Activated CD8-positive, alpha-beta memory T cell treated with anti-CD3 and anti-CD28 coated beads, Interleukin-2, amount 10 ng/mL, durations not matched to agents 7 days and 5 days (primary cell): ENCODE measurements around the gene TWF2. TPM values are rescaled to one million over a fixed set of nuclear protein-coding genes. Genes with fewer than 3 reads are reported as not detected.

Source experiments
- ATAC-seq: fragments of 150-1000 bp; cut with Tn5 transposase; one replicate; pipeline ENCODE4 v1.10.0; 2021; ENCODE audit warnings: moderate library complexity
- CTCF ChIA-PET: fragments of 350-600 bp; sonication (Branson Sonifier 250); formaldehyde crosslinking; loops from one replicate; lab custom pipeline; 2021; ENCODE audit warnings: antibody characterized with exemption; lab: Charles Lee
- DNase-seq: peaks from one replicate; pipeline ENCODE4 v3.0.0-alpha.2; 2020
- H3K27ac Mint-ChIP-seq: one replicate; pipeline ENCODE4 v1.8.0; 2021; ENCODE audit warnings: mild to moderate bottlenecking, mixed read lengths
- H3K27me3 Mint-ChIP-seq: one replicate; pipeline ENCODE4 v1.8.0; 2021; ENCODE audit warnings: mixed read lengths
- H3K36me3 Mint-ChIP-seq: one replicate; pipeline ENCODE4 v1.8.0; 2021; ENCODE audit warnings: mild to moderate bottlenecking, mixed read lengths
- H3K4me1 Mint-ChIP-seq: one replicate; pipeline ENCODE4 v1.8.0; 2021; ENCODE audit warnings: mixed read lengths
- H3K4me3 Mint-ChIP-seq: one replicate; pipeline ENCODE4 v1.8.0; 2021; ENCODE audit warnings: mild to moderate bottlenecking, moderate library complexity, mixed read lengths
- H3K9me3 Mint-ChIP-seq: one replicate; pipeline ENCODE4 v1.8.0; 2022; ENCODE audit warnings: low read depth, mixed read lengths
- total RNA-seq, 2 experiments: library from RNA; stranded (reverse); gene quantifications; one replicate each; pipeline ENCODE4 v1.2.3, GENCODE V29; 2021

Gene TWF2
- total RNA-seq, 2 experiments from 2014 or later, result 110 to 131 TPM

DNA sequence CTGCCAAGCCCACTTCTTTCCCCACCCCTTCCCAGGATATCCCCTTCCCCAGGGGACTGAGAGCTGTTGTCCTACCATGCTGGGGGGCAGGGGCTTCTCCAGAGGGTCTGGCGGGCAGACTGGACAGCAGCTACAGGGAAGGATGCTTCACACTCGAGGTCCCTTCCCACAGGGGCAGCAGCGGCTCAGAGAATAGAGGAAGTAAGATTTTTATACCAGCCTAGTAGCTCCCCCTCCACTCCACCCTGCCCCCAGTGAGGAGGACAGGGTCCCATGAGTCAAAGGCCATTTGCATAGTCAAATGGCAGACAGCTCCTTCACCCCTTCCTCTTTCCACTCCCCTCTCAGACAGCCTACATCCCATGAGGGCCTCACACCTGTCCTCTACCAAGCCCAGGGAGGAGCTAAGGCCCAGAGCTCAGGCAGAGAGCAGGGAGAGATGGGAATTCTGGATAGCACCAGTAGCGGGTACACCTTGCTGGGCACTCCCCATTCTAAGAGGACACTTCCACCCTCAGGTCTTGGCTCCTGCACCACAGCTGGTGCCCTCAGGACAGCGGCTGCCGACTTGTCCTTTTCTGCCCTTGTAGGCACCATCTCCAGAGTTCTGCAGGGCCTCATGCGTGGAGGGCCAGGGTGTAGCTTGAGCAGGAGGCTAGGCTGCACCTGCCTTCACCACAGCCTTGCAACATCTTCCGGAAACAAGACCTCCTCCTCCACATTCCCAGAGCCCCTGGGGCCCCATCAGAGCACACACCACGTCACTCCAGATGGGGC, 13.3 kb downstream of the TWF2 start, which contains the start of gene TLR9:
TLR9 (minus strand) TSS at position 194 of the 777 bp plus-strand sequence; CDS start at position 78, 116 bp downstream.
- no peaks in the 10 kb centered on the region for H3K9me3 Mint-ChIP-seq

DNA sequence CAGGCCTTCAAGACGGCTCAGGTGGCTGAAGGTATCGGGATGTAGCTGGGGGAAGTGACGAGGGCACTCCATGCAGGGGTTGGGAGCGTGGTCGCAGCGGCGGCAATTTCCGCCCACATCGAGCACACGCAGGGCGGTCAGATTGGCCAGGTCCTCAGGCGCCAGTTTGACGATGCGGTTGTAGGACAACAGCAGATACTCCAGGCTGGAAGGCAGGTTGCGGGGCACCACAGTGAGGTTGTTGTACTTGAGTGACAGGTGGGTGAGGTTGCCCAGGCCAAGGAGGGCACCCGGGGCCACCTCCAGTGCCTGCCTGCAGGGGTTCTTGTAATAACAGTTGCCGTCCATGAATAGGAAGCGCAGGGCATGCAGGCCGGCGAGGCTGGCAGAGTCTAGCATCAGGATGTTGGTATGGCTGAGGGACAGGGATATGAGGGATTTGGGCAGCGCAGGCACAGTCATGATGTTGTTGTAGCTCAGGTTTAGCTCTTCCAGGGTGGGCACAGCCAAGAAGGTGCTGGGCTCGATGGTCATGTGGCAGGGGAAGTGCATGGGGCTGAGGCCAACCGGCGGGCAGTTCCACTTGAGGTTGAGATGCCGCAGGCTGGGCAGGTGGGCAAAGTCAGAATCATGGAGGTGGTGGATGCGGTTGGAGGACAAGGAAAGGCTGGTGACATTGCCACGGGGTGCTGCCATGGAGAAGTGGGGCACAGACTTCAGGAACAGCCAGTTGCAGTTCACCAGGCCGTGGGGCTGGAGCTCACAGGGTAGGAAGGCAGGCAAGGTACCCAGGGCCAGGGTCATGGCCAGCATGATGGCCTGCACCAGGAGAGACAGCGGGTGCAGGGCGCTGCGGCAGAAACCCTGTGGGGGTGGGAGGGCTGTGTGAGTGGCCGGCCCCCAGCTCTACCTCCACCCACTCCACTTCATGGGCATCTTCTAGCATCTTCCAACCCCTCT, 15.2 kb downstream of the TWF2 start:
- no peaks in the 10 kb centered on the region for H3K9me3 Mint-ChIP-seq
- CTCF ChIA-PET, result interaction anchor here (1.3 to 8.5 kb wide), 7 partner anchors 8 to 223 kb away, joined by 3 to 144 read pairs (median 80); partner anchors contain the start of genes PPM1M, TWF2 and WDR82
- H3K4me3 Mint-ChIP-seq, result no peak overlapping the region
- DNase-seq (no peak), ATAC-seq (no peak)
- no peaks in the 10 kb centered on the region for H3K27me3 Mint-ChIP-seq
- H3K27ac Mint-ChIP-seq, result peak overlapping the region; percentile 87
- H3K4me1 Mint-ChIP-seq, result peaks cover 76% of the 10 kb centered on the region
- H3K36me3 Mint-ChIP-seq, result no peaks in the 10 kb centered on the region

More for the DNA sequence above, 13.3 kb downstream of the TWF2 start, which contains the start of gene TLR9:
- Mint-ChIP-seq H3K4me1 (peaks cover 59% of the 10 kb centered on the region), H3K27ac (peak within 1 kb of the TSS; percentile 62), H3K36me3 (peaks cover 11% of the 10 kb centered on the region), H3K4me3 (no peak within 1 kb of the TSS), H3K27me3 (no peaks in the 10 kb centered on the region)
- DNase-seq (no peak), ATAC-seq (peak; percentile 7)
- CTCF ChIA-PET, result interaction anchor here (0.9 to 8.5 kb wide), 7 partner anchors 11 to 114 kb away, joined by 3 to 80 read pairs (median 4); partner anchors contain the start of genes TWF2 and WDR82

DNA sequence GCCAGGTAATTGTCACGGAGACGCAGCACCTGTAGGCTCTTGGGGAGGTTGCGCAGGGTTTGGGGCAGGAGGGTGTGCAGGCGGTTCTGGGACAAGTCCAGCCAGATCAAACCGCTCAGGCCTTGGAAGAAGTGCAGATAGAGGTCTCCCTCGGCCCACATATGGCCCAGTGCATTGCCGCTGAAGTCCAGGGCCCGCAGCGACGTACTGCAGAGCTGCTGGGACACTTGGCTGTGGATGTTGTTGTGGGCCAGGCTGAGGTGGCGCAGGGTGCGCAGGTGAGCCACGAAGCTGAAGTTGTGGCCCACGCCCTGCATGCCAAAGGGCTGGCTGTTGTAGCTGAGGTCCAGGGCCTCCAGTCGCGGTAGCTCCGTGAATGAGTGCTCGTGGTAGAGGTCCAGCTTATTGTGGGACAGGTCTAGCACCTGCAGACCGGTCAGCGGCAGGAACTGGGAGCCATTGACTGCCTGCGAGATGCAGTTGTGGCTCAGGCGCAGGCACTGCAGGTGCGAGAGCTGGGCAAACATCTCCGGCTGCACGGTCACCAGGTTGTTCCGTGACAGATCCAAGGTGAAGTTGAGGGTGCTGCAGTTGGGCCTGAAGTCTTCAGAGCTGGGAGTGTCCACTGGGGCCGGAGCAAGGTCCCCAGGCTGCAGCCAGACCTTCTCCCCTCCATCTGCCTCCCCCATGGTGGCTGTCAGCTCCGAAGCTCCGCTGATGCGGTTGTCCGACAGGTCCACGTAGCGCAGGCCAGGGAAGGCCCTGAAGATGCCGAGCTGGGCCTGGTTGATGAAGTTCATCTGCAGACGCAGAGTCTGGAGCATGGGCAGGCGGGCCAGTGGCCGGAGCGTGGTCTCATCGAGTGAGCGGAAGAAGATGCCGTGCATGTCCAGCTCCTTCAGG, 16.4 kb downstream of the TWF2 start:
- Mint-ChIP-seq H3K9me3 (no peaks in the 10 kb centered on the region), H3K36me3 (no peaks in the 10 kb centered on the region), H3K4me1 (peaks cover 86% of the 10 kb centered on the region), H3K4me3 (peak overlapping the region; percentile 73), H3K27me3 (no peaks in the 10 kb centered on the region), H3K27ac (peak overlapping the region; percentile 87)
- DNase-seq, result no peak
- ATAC-seq, result no peak
- CTCF ChIA-PET, result interaction anchor here (0.7 to 8.5 kb wide), 17 partner anchors 9 to 237 kb away, joined by 3 to 144 read pairs (median 8); partner anchors contain the start of genes GLYCTK, POC1A, PPM1M and RPL29

DNA sequence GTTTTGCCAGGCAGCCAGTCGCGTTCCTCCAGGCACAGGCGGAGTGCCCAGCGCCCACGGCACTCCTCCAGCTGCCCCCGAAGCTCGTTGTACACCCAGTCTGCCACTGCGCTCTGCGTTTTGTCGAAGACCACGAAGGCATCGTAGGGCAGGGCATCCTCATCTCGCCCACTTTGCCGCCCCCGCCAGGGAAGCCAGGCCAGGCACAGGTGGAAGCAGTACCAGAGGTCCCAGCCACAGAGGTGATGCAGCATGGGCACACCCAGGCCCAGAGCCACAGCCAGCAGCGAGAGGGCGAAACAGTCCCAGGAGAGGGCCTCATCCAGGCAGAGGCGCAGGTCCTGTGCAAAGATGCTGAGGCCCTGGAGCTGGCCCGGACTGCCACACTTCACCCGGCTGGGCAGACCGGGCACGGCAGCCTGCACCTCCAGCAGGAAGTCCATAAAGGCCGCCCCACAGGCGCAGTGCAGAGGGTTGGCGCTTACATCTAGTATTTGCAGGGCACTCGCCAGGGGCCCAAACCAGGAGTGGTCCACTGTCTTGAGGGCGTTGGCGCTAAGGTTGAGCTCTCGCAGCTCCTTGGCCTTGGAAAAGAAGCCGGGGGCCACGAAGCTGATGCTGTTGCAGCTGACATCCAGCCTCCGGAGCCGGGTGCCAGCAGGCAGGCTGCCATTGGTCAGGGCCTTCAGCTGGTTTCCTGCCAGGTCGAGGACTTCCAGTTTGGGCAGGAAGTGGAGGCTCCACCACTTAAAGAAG, 17.2 kb downstream of the TWF2 start:
- H3K4me3 Mint-ChIP-seq, result peak overlapping the region; percentile 73
- peaks cover under 1% of the 10 kb centered on the region for H3K36me3 Mint-ChIP-seq
- peaks cover 93% of the 10 kb centered on the region for H3K4me1 Mint-ChIP-seq
- H3K27me3 Mint-ChIP-seq, result no peaks in the 10 kb centered on the region
- peak; percentile 86 for DNase-seq
- peak overlapping the region; percentile 87 for H3K27ac Mint-ChIP-seq
- no peaks in the 10 kb centered on the region for H3K9me3 Mint-ChIP-seq
- CTCF ChIA-PET, result interaction anchor here (0.7 to 8.5 kb wide), 21 partner anchors 10 to 238 kb away, joined by 3 to 144 read pairs (median 8); partner anchors contain the start of genes GLYCTK, POC1A, PPM1M and RPL29
- peak; percentile 58 for ATAC-seq

DNA sequence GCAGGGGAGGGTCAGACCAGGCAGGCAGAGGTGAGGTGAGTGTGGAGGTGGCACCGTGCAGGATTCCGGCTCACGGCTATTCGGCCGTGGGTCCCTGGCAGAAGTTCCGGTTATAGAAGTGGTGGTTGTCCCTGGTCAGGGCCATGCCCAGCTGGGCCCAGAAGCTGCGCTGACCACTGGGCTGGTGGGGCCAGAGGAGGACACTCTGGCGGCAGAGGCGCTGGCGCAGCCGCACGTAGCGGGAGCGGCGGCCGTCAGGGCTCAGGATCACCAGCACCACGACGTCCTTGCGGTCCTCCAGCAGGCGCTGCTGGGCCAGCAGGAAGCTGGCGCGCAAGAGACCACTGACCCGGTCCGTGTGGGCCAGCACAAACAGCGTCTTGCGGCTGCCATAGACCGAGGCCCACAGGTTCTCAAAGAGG, 17.8 kb downstream of the TWF2 start:
- ATAC-seq, result no peak
- Mint-ChIP-seq H3K27ac (peak overlapping the region; percentile 77), H3K36me3 (peaks cover 1% of the 10 kb centered on the region), H3K4me1 (peaks cover 92% of the 10 kb centered on the region), H3K4me3 (peak overlapping the region; percentile 73), H3K9me3 (no peaks in the 10 kb centered on the region), H3K27me3 (no peaks in the 10 kb centered on the region)
- DNase-seq, result no peak
- CTCF ChIA-PET, result interaction anchor here (0.7 to 8.5 kb wide), 35 partner anchors 8 to 232 kb away, joined by 3 to 144 read pairs (median 8); partner anchors contain the start of genes DNAH1, GLYCTK, POC1A and PPM1M

DNA sequence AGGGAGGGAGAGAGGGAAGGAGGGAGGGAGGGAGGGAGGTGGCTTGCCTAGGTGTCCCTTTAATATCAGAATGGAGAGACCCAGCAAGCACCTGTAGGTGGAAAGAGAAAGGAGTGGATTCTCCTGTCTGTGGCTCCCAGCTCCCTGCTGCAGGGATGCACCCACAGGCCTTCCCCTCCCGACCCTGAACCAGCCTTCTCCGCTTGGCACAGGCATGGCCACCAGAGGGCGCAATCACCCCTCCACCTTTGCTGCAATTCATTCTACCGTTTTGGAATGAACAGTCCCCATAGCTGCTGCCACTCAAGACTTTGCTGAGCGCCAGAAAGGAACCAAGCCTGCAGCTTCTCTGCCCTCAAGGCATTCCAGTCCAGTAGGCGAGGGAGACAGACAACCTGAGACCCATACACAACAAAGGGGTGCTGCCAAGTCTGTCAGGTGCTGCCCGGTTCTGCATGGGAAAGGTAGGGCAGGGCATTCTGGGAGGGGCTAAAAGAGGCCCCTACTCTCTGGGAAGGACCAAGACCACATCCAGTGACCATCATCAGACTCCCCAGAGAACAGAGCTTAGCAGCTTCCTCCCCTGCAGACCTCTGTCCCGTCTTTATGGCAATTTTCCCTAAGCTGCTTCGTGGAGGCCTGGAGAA, 18.5 kb downstream of the TWF2 start:
- CTCF ChIA-PET, result interaction anchor here (0.7 to 8.5 kb wide), 35 partner anchors 9 to 232 kb away, joined by 3 to 144 read pairs (median 6); partner anchors contain the start of genes DNAH1, GLYCTK, POC1A and PPM1M
- Mint-ChIP-seq H3K4me1 (peaks cover 87% of the 10 kb centered on the region), H3K27me3 (no peaks in the 10 kb centered on the region), H3K9me3 (no peaks in the 10 kb centered on the region), H3K36me3 (peaks cover 4% of the 10 kb centered on the region), H3K4me3 (peak overlapping the region; percentile 48), H3K27ac (peak overlapping the region; percentile 77)
- ATAC-seq, result peak; percentile 74
- DNase-seq, result peak; percentile 93

DNA sequence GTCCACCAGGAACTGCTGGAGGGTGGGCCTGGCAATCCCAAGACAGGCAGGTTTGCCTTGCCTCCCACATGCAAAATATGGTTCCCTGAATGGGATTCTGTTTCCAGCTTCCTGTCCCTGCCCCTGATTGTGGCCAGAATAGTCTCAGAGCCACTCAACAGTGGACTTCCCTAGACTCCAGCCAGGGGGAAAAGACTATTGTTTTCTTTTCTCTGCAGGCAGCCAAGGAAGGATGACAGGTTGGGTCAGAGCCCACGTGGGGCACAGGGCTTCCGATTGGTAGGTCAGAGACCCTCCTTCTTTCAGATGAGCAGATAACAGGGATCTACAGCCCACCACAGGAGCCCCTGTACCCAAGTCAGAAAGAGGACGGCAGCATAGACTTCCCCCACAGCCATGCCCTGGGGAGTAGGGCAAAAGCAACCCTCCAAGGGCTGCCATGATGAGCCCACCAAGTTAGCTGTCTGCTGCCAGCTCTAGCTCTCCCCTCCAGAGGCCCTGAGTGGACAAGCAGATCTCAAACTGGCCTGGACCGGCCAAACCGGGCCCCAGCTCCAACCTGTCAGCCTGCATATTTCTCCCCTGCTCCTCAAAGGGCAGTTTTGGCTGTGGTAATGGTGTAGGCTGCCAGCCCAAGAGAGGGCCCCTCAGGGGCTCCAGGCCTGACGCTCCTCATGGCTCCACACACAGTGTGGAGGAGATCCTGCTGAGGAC, 19.9 kb downstream of the TWF2 start:
- Mint-ChIP-seq H3K27ac (peak overlapping the region; percentile 88), H3K4me3 (peak overlapping the region; percentile 78), H3K4me1 (peaks cover 78% of the 10 kb centered on the region), H3K27me3 (no peaks in the 10 kb centered on the region), H3K36me3 (peaks cover 6% of the 10 kb centered on the region), H3K9me3 (no peaks in the 10 kb centered on the region)
- DNase-seq (no peak), ATAC-seq (no peak)
- CTCF ChIA-PET, result interaction anchor here (0.7 to 8.5 kb wide), 20 partner anchors 10 to 234 kb away, joined by 3 to 144 read pairs (median 12); partner anchors contain the start of genes DNAH1, POC1A, PPM1M and RPL29

DNA sequence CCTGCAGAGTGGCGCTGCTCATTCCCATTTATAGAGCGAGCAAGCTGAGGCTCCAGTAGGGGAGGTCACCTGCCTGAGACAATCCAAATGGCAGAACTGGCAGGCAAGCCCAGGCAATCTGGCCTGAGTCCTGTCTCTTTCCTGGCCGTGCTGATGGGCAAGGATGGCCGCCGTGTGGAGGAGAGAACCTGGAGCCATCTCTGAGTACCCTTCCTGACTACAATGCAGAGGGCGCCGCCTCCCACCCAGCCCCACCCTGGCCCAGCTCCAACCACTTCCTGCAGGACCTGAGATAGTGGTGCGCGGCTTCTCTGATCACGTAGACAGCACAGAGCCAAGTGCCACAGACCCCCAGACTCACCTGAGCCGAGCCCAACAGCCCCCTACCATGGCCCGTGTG, 20.5 kb downstream of the TWF2 start:
- peaks cover 11% of the 10 kb centered on the region for H3K36me3 Mint-ChIP-seq
- peak overlapping the region; percentile 88 for H3K27ac Mint-ChIP-seq
- no peaks in the 10 kb centered on the region for H3K27me3 Mint-ChIP-seq
- DNase-seq (peak; percentile 83), ATAC-seq (peak; percentile 59)
- H3K4me3 Mint-ChIP-seq, result peak overlapping the region; percentile 78
- peaks cover 73% of the 10 kb centered on the region for H3K4me1 Mint-ChIP-seq
- CTCF ChIA-PET, result interaction anchor here (1.0 to 8.5 kb wide), 14 partner anchors 10 to 236 kb away, joined by 3 to 144 read pairs (median 5); partner anchors contain the start of genes DNAH1, RPL29, TWF2 and WDR82
- no peaks in the 10 kb centered on the region for H3K9me3 Mint-ChIP-seq

DNA sequence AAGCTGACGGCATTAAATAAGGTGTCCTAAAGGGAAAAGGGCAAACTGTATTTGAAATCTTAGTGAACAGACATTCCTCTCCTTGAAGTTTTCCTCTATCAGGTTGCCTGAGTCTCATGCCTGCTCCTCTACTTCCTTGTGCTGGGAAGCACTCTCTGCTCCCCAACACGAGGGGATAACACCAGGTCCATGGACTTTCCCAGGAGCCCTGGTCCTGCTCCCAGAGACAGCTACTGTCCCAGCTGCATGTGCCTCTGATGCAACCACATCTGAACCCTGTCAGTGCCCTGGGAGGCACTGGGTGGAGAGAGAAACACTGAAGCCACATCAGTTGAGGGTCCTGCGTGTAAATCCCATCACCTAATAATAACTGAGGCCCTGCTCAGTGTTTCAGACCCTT, 20.9 kb downstream of the TWF2 start:
- peaks cover 13% of the 10 kb centered on the region for H3K36me3 Mint-ChIP-seq
- H3K4me1 Mint-ChIP-seq, result peaks cover 69% of the 10 kb centered on the region
- CTCF ChIA-PET, result interaction anchor here (1.0 to 8.5 kb wide), 12 partner anchors 9 to 235 kb away, joined by 3 to 144 read pairs (median 5); partner anchors contain the start of genes TWF2 and WDR82
- DNase-seq, result no peak
- peak overlapping the region; percentile 88 for H3K27ac Mint-ChIP-seq
- peak overlapping the region; percentile 78 for H3K4me3 Mint-ChIP-seq
- ATAC-seq, result no peak
- no peaks in the 10 kb centered on the region for H3K27me3 Mint-ChIP-seq
- H3K9me3 Mint-ChIP-seq, result no peaks in the 10 kb centered on the region

DNA sequence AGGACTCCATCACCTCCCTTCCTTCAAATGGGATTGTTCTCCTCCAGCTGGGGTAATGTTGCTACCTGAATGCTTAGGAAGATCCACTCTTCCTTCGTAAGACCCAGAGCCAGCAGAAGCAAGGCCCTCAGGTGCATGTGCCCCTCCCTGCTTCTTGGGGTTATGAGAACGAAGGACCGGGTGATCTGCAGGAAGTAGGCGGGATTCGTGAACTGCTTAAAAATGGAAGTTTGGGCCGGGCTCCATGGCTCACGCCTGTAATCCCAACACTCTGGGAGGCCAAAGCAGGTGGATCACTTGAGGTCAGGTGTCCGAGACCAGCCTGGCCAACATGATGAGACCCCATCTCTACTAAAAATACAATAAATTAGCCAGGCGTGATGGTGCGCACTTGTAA, 21.6 kb downstream of the TWF2 start:
- H3K27me3 Mint-ChIP-seq, result no peaks in the 10 kb centered on the region
- H3K9me3 Mint-ChIP-seq, result no peaks in the 10 kb centered on the region
- peak overlapping the region; percentile 88 for H3K27ac Mint-ChIP-seq
- peaks cover 62% of the 10 kb centered on the region for H3K4me1 Mint-ChIP-seq
- CTCF ChIA-PET, result interaction anchor here (0.8 to 8.5 kb wide), 14 partner anchors 13 to 235 kb away, joined by 3 to 144 read pairs (median 4); partner anchors contain the start of genes TWF2 and WDR82
- DNase-seq, result no peak
- H3K4me3 Mint-ChIP-seq, result peak overlapping the region; percentile 78
- ATAC-seq, result no peak
- H3K36me3 Mint-ChIP-seq, result peaks cover 17% of the 10 kb centered on the region
